SU-DHL-6 (cell line): Measurements from ENCODE around the gene SLC35B1.

Experiments
- H2AFZ ChIP-seq: fragments of 200-600 bp; sonication (generic); 2 replicates; pipeline ENCODE4 v1.6.1; 2014; ENCODE audit warnings: low read depth, mild to moderate bottlenecking, moderate library complexity, mixed read lengths, antibody characterized with exemption, low read length; ENCODE audit not compliant: severe bottlenecking
- H3F3A ChIP-seq: fragments of 200-600 bp; shearing (Covaris generic); 2 replicates; pipeline ENCODE4 v1.6.0; 2016; ENCODE audit warnings: antibody characterized with exemption, mild to moderate bottlenecking; ENCODE audit not compliant: insufficient read depth
- H3K27ac ChIP-seq: fragments of 200-600 bp; sonication (generic); 2 replicates; pipeline ENCODE4 v1.5.1; 2016; ENCODE audit warnings: low read depth, mild to moderate bottlenecking, low read length, moderate library complexity, mixed read lengths
- H3K27me3 ChIP-seq: fragments of 200-600 bp; sonication (generic), shearing (Covaris generic); 2 replicates; pipeline ENCODE4 v1.6.0; 2014; ENCODE audit warnings: mild to moderate bottlenecking, low read length
- H3K36me3 ChIP-seq: fragments of 200-600 bp; sonication (generic); 2 replicates; pipeline ENCODE4 v1.6.1; 2014; ENCODE audit warnings: mild to moderate bottlenecking, low read length, mixed read lengths
- H3K4me2 ChIP-seq: fragments of 300-600, 200-600 bp; shearing (Covaris generic), sonication (generic); 2 replicates; pipeline ENCODE4 v1.6.0; 2014; ENCODE audit warnings: low read length, low read depth, mild to moderate bottlenecking; ENCODE audit not compliant: poor library complexity, severe bottlenecking
- H3K4me3 ChIP-seq: fragments of 200-600 bp; sonication (generic); 2 replicates; pipeline ENCODE4 v1.5.1; 2014; ENCODE audit warnings: antibody characterized with exemption, low read length, mild to moderate bottlenecking, mixed read lengths; ENCODE audit not compliant: insufficient read depth, poor library complexity, severe bottlenecking
- H3K79me2 ChIP-seq: fragments of 200-600 bp; sonication (generic); 2 replicates; pipeline ENCODE4 v1.6.1; 2014; ENCODE audit warnings: mild to moderate bottlenecking, low read length, moderate library complexity; ENCODE audit not compliant: insufficient read depth
- H3K9ac ChIP-seq: fragments of 200-600 bp; sonication (generic); 2 replicates; pipeline ENCODE4 v1.7.0; 2014; ENCODE audit warnings: mild to moderate bottlenecking, low read length
- H3K9me2 ChIP-seq: fragments of 200-600 bp; sonication (generic); replicated peaks from 2 replicates; pipeline ENCODE4 v1.6.1; 2014; ENCODE audit warnings: low read length; ENCODE audit not compliant: insufficient read depth
- H3K9me3 ChIP-seq: fragments of 200-600 bp; sonication (generic); 2 replicates; pipeline ENCODE4 v1.6.1; 2014; ENCODE audit warnings: low read length, mixed read lengths; ENCODE audit not compliant: insufficient read depth
- H4K20me1 ChIP-seq: fragments of 200-600 bp; sonication (generic); 2 replicates; pipeline ENCODE4 v1.6.1; 2014; ENCODE audit warnings: low read depth, mild to moderate bottlenecking, antibody characterized with exemption, low read length, moderate library complexity, mixed read lengths
- CTCF ChIP-seq: fragments of 200-600 bp; sonication (generic); IDR thresholded peaks from one replicate; pipeline ENCODE4 v1.5.1; 2017; ENCODE audit warnings: antibody characterized with exemption, mild to moderate bottlenecking, low read length, moderate library complexity; ENCODE audit not compliant: insufficient read depth, poor library complexity, severe bottlenecking
- EZH2phosphoT487 ChIP-seq: fragments of 200-600 bp; sonication (generic), shearing (Covaris generic); conservative IDR thresholded peaks from 2 replicates; pipeline ENCODE4 v1.6.1; 2018; ENCODE audit warnings: mild to moderate bottlenecking, antibody characterized with exemption, low read length, moderate library complexity, mixed read lengths

The SLC35B1 gene

GRCh38 chr17:49690256-49690655 is 17.5 kb downstream of the SLC35B1 start:
- Histone ChIP-seq H3K27ac (no peak overlapping the region), H3K27me3 (no peaks in the 10 kb centered on the region), H2AFZ (no peak overlapping the region), H3F3A (0 out of 2 replicates have a peak, but pooled peaks cover 2% of the 10 kb centered on the region), H3K9me2 (no peaks in the 10 kb centered on the region), H3K36me3 (no peaks in the 10 kb centered on the region), H3K79me2 (no peaks in the 10 kb centered on the region), H4K20me1 (no peaks in the 10 kb centered on the region), H3K4me3 (no peak overlapping the region), H3K9ac (no peak overlapping the region), H3K4me2 (no peak overlapping the region), H3K9me3 (no peaks in the 10 kb centered on the region)
- TF ChIP-seq CTCF (no peak), EZH2phosphoT487 (no peak)

- Histone ChIP-seq H3K9me3 (no peaks in the 10 kb centered on the region), H4K20me1 (no peaks in the 10 kb centered on the region), H3K4me3 (no peak overlapping the region), H3K79me2 (no peaks in the 10 kb centered on the region), H3K4me2 (no peak overlapping the region), H3K27ac (no peak overlapping the region), H3F3A (0 out of 2 replicates have a peak, but pooled peaks cover 4% of the 10 kb centered on the region), H3K9ac (no peak overlapping the region), H2AFZ (no peak overlapping the region), H3K36me3 (no peaks in the 10 kb centered on the region), H3K9me2 (no peaks in the 10 kb centered on the region), H3K27me3 (no peaks in the 10 kb centered on the region)
- TF ChIP-seq EZH2phosphoT487 (no peak), CTCF (no peak)
Observed at GRCh38 chr17:49688848-49689247, 18.9 kb downstream of the SLC35B1 start.

- H3K9ac ChIP-seq = no peak overlapping the region
- no peaks in the 10 kb centered on the region for H3K9me3 ChIP-seq
- no peaks in the 10 kb centered on the region for H3K79me2 ChIP-seq
- H4K20me1 ChIP-seq = no peaks in the 10 kb centered on the region
- H3K36me3 ChIP-seq = no peaks in the 10 kb centered on the region
- TF ChIP-seq CTCF (no peak), EZH2phosphoT487 (no peak)
- no peak overlapping the region for H3K4me3 ChIP-seq
- H3F3A ChIP-seq = 0 out of 2 replicates have a peak, but pooled peaks cover 4% of the 10 kb centered on the region
- H3K9me2 ChIP-seq = no peaks in the 10 kb centered on the region
- no peak overlapping the region for H3K4me2 ChIP-seq
- peak overlapping the region; percentile 10 for H2AFZ ChIP-seq
- H3K27me3 ChIP-seq = no peaks in the 10 kb centered on the region
- no peak overlapping the region for H3K27ac ChIP-seq
Observed at GRCh38 chr17:49687878-49688491, 19.8 kb downstream of the SLC35B1 start.
